ENCODE measurements around the gene ZNF280D.

Gene ZNF280D

DNA sequence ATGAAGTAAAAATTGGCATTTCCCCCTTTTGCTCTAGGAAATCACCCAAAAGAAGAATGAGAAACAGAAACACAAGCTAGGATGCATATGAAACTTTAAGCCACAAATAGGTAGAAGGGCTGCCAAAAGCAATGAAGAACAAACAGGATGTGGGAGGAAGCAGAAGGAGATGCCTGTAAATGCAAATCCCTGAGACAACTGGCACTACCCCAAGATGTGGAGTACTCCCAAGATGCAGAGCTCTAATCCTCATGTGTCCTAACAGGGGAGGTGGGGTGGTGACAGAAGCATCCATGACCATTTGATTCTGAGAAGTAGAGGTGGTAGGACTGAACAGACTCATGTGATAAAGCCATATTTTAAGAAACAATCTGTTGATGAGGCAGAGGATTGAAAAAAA, 31.9 kb upstream of the ZNF280D start:
- ChIA-PET POLR2A (no interaction called here), CTCF (interaction anchor here (1.0 to 1.7 kb wide), 4 partner anchors 19 to 57 kb away, joined by 3 to 5 read pairs (median 3); no protein-coding TSS in a partner anchor)
- no peak for DNase-seq (ENCODE audit: extremely low spot score)
- TF ChIP-seq, protein P1, sequence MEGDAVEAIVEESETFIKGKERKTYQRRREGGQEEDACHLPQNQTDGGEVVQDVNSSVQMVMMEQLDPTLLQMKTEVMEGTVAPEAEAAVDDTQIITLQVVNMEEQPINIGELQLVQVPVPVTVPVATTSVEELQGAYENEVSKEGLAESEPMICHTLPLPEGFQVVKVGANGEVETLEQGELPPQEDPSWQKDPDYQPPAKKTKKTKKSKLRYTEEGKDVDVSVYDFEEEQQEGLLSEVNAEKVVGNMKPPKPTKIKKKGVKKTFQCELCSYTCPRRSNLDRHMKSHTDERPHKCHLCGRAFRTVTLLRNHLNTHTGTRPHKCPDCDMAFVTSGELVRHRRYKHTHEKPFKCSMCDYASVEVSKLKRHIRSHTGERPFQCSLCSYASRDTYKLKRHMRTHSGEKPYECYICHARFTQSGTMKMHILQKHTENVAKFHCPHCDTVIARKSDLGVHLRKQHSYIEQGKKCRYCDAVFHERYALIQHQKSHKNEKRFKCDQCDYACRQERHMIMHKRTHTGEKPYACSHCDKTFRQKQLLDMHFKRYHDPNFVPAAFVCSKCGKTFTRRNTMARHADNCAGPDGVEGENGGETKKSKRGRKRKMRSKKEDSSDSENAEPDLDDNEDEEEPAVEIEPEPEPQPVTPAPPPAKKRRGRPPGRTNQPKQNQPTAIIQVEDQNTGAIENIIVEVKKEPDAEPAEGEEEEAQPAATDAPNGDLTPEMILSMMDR (IDR thresholded peaks at IDR 0.05; ENCODE audit: control extremely low read depth, extremely low read depth, low read depth, missing control alignments): no peak

DNA sequence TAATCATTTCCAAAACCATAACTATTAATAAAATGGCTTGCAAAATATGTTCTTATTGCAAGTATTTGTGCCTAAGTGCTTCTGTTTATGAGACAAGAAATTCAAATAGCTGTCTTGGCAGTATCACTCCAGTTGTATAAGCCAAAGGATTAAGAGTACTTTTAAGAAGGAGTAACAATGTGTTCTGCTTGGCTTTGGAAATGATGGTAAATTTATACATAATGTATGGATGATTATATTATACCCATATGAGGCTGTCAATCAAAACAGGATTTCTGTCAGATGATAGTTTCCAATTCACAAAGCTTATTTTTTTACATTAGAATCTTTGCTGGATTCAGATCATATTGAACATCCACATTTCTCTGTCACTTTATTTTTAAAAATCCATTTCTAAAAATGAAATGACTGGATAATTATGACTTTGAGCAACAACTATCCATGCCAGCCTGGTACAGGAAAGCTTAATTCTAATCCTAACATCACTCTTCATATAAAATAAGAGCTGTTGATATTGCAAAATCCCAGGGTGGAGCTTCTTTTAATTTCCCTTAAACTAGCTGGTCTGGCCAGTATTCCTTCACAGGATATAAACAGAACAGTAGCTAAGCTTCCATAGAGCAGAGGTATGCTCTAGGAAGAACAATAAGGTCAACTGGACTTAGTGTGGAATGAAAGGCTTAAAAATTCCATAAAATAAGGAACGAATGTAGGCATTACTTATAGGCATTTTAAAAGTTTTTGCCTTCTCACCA, 30.0 kb upstream of the ZNF280D start:
- TF ChIP-seq, protein P1 (IDR thresholded peaks at IDR 0.05; ENCODE audit: control extremely low read depth, extremely low read depth, low read depth, missing control alignments): no peak
- ChIA-PET POLR2A (no interaction called here), CTCF (interaction anchor here (0.9 to 1.2 kb wide), 4 partner anchors 10 to 272 kb away, joined by 3 to 4 read pairs (median 3); no protein-coding TSS in a partner anchor)
- no peak for DNase-seq (ENCODE audit: extremely low spot score)

DNA sequence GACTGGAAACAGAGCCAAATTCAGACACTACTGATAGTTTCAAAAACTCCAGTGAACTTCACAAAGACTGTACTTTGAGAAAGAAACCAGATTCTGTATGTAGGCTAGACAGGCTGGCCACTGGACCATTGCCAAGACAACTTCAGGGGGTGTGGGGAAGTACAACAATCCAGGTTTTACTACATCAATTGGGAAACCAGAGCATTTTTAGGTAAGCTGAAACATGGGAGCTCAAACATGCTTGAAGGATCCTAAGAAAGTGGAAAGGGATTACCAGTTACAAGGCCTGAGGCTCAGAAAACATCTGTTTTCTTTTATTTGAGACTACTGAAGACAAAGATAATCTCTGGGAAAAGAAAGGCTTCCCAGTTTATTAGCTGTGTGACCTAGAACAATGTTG, 26.9 kb upstream of the ZNF280D start:
- ChIA-PET POLR2A (no interaction called here), CTCF (interaction anchor here (1.1 to 1.4 kb wide), 2 partner anchors 20 to 269 kb away, joined by 3 to 4 read pairs; no protein-coding TSS in a partner anchor)
- TF ChIP-seq, protein P1 (IDR thresholded peaks at IDR 0.05; ENCODE audit: control extremely low read depth, extremely low read depth, low read depth, missing control alignments): no peak
- no peak for DNase-seq (ENCODE audit: extremely low spot score)

DNA sequence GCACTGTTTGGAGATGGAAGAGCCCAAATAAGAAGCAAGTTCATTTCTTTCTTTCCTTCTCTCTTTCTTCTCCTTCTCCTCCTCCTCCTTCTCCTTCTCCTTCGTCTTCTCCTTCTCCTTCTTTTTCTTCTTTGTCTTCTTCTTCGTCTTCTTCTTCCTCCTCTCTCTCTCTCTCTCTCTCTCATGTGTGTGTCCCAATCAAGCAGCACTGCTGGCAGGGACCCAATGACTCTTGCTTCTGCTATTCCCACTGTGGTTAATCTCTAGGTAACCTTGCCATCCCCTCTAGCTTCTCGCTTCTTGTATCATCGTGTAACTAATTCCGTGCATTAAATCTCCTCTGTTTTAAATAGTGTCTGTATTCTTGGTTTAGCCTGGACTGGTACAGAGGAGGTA, 26.1 kb upstream of the ZNF280D start:
- ChIA-PET POLR2A (no interaction called here), CTCF (interaction anchor here (1.1 to 1.4 kb wide), 3 partner anchors 21 to 268 kb away, joined by 3 to 4 read pairs (median 3); no protein-coding TSS in a partner anchor)
- TF ChIP-seq, protein P1 (IDR thresholded peaks at IDR 0.05; ENCODE audit: control extremely low read depth, extremely low read depth, low read depth, missing control alignments): no peak
- no peak for DNase-seq (ENCODE audit: extremely low spot score)

DNA sequence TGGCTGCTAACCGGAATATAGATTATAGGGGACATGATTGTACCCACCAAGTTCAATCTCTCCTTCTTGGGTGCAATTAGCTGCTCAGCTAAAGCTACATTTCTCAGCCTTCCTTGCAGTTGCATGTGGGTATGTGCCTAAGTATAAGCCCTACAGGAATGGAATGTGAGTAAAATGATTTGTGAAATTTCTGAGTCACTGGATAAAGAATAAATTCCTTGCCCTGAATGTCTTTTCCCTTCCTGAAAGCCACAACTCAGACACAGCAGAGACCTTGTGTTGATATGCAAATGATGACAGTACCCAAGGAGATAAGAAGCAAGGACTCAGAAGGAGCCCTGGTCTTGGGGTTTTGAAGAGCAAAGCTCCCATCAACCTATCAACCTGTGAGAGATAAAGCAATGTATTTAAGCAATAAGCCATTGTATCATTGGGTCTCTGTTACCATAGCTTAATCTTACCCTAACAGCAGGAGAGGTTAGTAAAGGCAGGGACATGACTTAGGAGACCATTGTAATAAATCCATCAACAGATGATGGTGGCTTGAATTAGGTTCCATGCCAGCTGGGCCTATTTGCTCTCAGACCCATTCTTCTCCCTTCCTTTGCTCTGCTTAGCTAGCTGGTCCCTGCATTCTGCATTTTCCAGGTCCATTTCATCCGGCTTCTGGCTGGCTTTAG, 25.6 kb upstream of the ZNF280D start:
- ChIA-PET CTCF (interaction anchor here (1.4 to 1.5 kb wide), 3 partner anchors 22 to 268 kb away, joined by 3 read pairs; no protein-coding TSS in a partner anchor), POLR2A (no interaction called here)
- TF ChIP-seq, protein P1 (IDR thresholded peaks at IDR 0.05; ENCODE audit: control extremely low read depth, extremely low read depth, low read depth, missing control alignments): no peak
- no peak for DNase-seq (ENCODE audit: extremely low spot score)

DNA sequence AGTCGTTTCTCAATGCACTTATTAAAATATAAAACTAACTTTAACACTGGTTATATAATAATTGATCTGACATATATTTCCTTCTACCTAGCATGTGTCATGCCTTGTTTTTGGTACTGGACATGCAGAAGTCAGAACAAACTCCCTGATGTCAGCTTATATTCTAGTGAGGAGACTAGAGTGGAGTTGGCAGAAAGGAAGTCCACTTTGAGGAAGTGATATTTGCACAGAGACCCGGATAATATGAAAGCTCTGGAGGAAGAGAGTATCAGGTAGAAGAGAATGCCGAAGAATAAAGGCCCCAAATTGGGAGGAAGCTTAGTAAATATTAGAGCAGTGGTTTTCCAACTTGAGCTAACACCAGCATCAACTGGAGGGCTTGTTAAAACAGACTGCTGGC, 24.6 kb upstream of the ZNF280D start:
- TF ChIP-seq, protein P1 (IDR thresholded peaks at IDR 0.05; ENCODE audit: control extremely low read depth, extremely low read depth, low read depth, missing control alignments): no peak

More for the DNA sequence above, 24.6 kb upstream of the ZNF280D start:
- ChIA-PET POLR2A (no interaction called here), CTCF (interaction anchor here (0.9 to 1.5 kb wide), 4 partner anchors 14 to 64 kb away, joined by 3 to 5 read pairs (median 3); no protein-coding TSS in a partner anchor)
- DNase-seq (ENCODE audit: extremely low spot score): no peak

All from GM10248 (cell line).